OCI-LY3 (cell line): ENCODE results near the gene ADGRD1.

ENCODE experiments used
- H2AFZ ChIP-seq: fragments of 200-600, 300-600 bp; shearing (Covaris generic); 2 replicates; pipeline ENCODE4 v1.6.0; 2014; ENCODE audit warnings: antibody characterized with exemption, low read depth, low read length
- H3K27ac ChIP-seq: fragments of 200-600, 300-600 bp; sonication (generic); 2 replicates; pipeline ENCODE4 v1.5.1; 2014; ENCODE audit warnings: mild to moderate bottlenecking, low read length, moderate library complexity, mixed read lengths
- H3K27me3 ChIP-seq: fragments of 200-600, 300-600 bp; sonication (generic); 2 replicates; pipeline ENCODE4 v1.6.1; 2014; ENCODE audit warnings: low read depth, low read length, mixed read lengths
- H3K36me3 ChIP-seq: fragments of 200-600, 300-600 bp; sonication (generic); replicated peaks from 2 replicates; pipeline ENCODE3; 2014; ENCODE audit warnings: low read depth, low read length, mixed read lengths
- H3K4me1 ChIP-seq: fragments of 300-600, 200-600 bp; sonication (generic); 2 replicates; pipeline ENCODE4 v1.6.1; 2014; ENCODE audit warnings: low read length, mixed read lengths
- H3K4me2 ChIP-seq: fragments of 200-600, 300-600 bp; sonication (generic); 2 replicates; pipeline ENCODE4 v1.6.1; 2014; ENCODE audit warnings: low read length, mixed read lengths
- H3K4me3 ChIP-seq: fragments of 300-600, 200-600 bp; sonication (generic); 2 replicates; pipeline ENCODE4 v1.5.1; 2014; ENCODE audit warnings: antibody characterized with exemption, mild to moderate bottlenecking, low read length, moderate library complexity
- H3K79me2 ChIP-seq: fragments of 300-600, 200-600 bp; shearing (Covaris generic); 2 replicates; pipeline ENCODE4 v1.6.1; 2014; ENCODE audit warnings: mild to moderate bottlenecking, low read length, mixed read lengths
- H3K9ac ChIP-seq: fragments of 300-600, 200-600 bp; shearing (Covaris generic); 2 replicates; pipeline ENCODE4 v1.6.0; 2014; ENCODE audit warnings: mild to moderate bottlenecking, low read length, moderate library complexity
- H3K9me3 ChIP-seq: fragments of 200-600, 300-600 bp; shearing (Covaris generic); 2 replicates; pipeline ENCODE4 v1.6.1; 2014; ENCODE audit warnings: low read length, mixed read lengths; ENCODE audit not compliant: insufficient read depth
- H4K20me1 ChIP-seq: fragments of 200-600, 300-600 bp; sonication (generic); 2 replicates; pipeline ENCODE4 v1.6.1; 2016; ENCODE audit warnings: low read length, mixed read lengths; ENCODE audit not compliant: insufficient read depth
- CTCF ChIP-seq: fragments of 200-600, 300-600 bp; sonication (generic); IDR thresholded peaks from 2 replicates; pipeline ENCODE4 v1.5.1; 2014; ENCODE audit warnings: antibody characterized with exemption, low read length, low read depth
- EZH2phosphoT487 ChIP-seq: fragments of 200-600 bp; shearing (Covaris generic); IDR thresholded peaks from 2 replicates; pipeline ENCODE4 v1.6.1; 2018; ENCODE audit warnings: antibody characterized with exemption, mixed run types, low read depth

The ADGRD1 gene

GRCh38 chr12:131093604-131093955 is 139.9 kb downstream of the ADGRD1 start:
- no peak for TF ChIP-seq EZH2phosphoT487
- Histone ChIP-seq H3K36me3 (no peaks in the 10 kb centered on the region), H3K4me1 (peaks cover 14% of the 10 kb centered on the region), H3K4me2 (no peak overlapping the region), H3K9ac (no peak overlapping the region), H3K79me2 (no peaks in the 10 kb centered on the region), H3K4me3 (no peak overlapping the region), H4K20me1 (no peaks in the 10 kb centered on the region), H3K27ac (no peak overlapping the region), H3K27me3 (no peaks in the 10 kb centered on the region), H3K9me3 (no peaks in the 10 kb centered on the region), H2AFZ (no peak overlapping the region)

- H3K27ac ChIP-seq: no peak overlapping the region
Measured at GRCh38 chr12:131093971-131094830, 140.5 kb downstream of the ADGRD1 start.

GRCh38 chr12:131094831-131095805 is 141.4 kb downstream of the ADGRD1 start:
- H3K9ac ChIP-seq: no peak overlapping the region
- H2AFZ ChIP-seq: no peak overlapping the region
- peaks cover 14% of the 10 kb centered on the region for H3K4me1 ChIP-seq
- no peaks in the 10 kb centered on the region for H3K36me3 ChIP-seq
- H4K20me1 ChIP-seq: peaks cover 5% of the 10 kb centered on the region; the same call in 1 of the 2 replicates
- no peak overlapping the region for H3K4me3 ChIP-seq
- H3K27me3 ChIP-seq: peaks cover 14% of the 10 kb centered on the region
- H3K4me2 ChIP-seq: no peak overlapping the region
- no peak overlapping the region for H3K27ac ChIP-seq
- TF ChIP-seq EZH2phosphoT487: no peak
- no peak for TF ChIP-seq CTCF
- no peaks in the 10 kb centered on the region for H3K79me2 ChIP-seq
- H3K9me3 ChIP-seq: no peaks in the 10 kb centered on the region

More at GRCh38 chr12:131093971-131094830, 140.5 kb downstream of the ADGRD1 start:
- H3K79me2 ChIP-seq: no peaks in the 10 kb centered on the region
- peaks cover 5% of the 10 kb centered on the region; the same call in 1 of the 2 replicates for H3K27me3 ChIP-seq
- no peak overlapping the region for H2AFZ ChIP-seq
- H4K20me1 ChIP-seq: no peaks in the 10 kb centered on the region
- H3K9ac ChIP-seq: no peak overlapping the region
- TF ChIP-seq CTCF (no peak), EZH2phosphoT487 (no peak)
- H3K4me1 ChIP-seq: peaks cover 14% of the 10 kb centered on the region
- no peaks in the 10 kb centered on the region for H3K9me3 ChIP-seq
- no peak overlapping the region for H3K4me3 ChIP-seq
- H3K36me3 ChIP-seq: no peaks in the 10 kb centered on the region
- no peak overlapping the region for H3K4me2 ChIP-seq

- H3K79me2 ChIP-seq: no peaks in the 10 kb centered on the region
- no peak overlapping the region for H2AFZ ChIP-seq
- no peaks in the 10 kb centered on the region for H3K36me3 ChIP-seq
- H3K4me3 ChIP-seq: no peak overlapping the region
- 0 out of 2 replicates have a peak, but pooled peaks cover 4% of the 10 kb centered on the region for H3K9me3 ChIP-seq
- TF ChIP-seq CTCF (no peak), EZH2phosphoT487 (no peak)
- peaks cover 12% of the 10 kb centered on the region for H3K4me1 ChIP-seq
- H3K27me3 ChIP-seq: peaks cover 23% of the 10 kb centered on the region
- H3K9ac ChIP-seq: no peak overlapping the region
- no peak overlapping the region for H3K4me2 ChIP-seq
- peaks cover 8% of the 10 kb centered on the region; the same call in 1 of the 2 replicates for H4K20me1 ChIP-seq
- H3K27ac ChIP-seq: no peak overlapping the region
Measured at GRCh38 chr12:131095826-131096680, 142.3 kb downstream of the ADGRD1 start.
